Measurements from ENCODE around the gene RSRC2.
A peak's percentile ranks its signal among the peaks of the same experiment; 100 is the strongest.

The RSRC2 gene

DNA sequence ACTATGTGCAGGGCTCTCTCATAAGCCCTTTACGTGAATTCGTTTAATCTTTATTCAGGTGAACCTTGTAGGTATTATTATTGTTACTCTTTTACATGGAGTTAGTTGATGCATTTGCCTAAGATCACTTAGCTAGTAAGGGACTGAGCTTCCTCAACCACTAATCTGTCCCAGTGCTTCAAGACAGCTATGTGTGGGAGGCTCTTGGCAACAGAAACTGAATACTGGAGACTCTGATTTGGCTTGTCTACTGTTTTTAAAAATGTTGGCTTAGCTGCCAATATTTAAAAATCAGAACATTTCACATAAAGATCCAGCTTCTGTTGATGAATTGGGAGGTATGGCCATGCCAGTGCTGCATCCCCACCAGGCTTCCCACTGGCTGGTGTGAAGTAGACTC lies 7.1 kb upstream of the RSRC2 start:
- POLR2A ChIA-PET: no interaction called here
- TF ChIP-seq SUZ12 (IDR thresholded peaks at IDR 0.05): no peak
- TF ChIP-seq CTBP1 (IDR thresholded peaks at IDR 0.05; ENCODE audit: borderline replicate concordance): no peak
- no peak for TF ChIP-seq NFRKB (IDR thresholded peaks at IDR 0.05)
- no peak for TF ChIP-seq FOXM1 (IDR thresholded peaks at IDR 0.05; ENCODE audit: borderline replicate concordance)
- TF ChIP-seq FOXK2 (IDR thresholded peaks at IDR 0.05): no peak
- no peak for TF ChIP-seq ZNF384 (IDR thresholded peaks at IDR 0.05)
- no peak for TF ChIP-seq HDGF (IDR thresholded peaks at IDR 0.05; ENCODE audit: borderline replicate concordance)
- no peak for TF ChIP-seq ARNT (IDR thresholded peaks at IDR 0.05)
- no peak for TF ChIP-seq LEF1 (IDR thresholded peaks at IDR 0.05; ENCODE audit: borderline replicate concordance)
- no peak for TF ChIP-seq BHLHE40 (IDR thresholded peaks at IDR 0.05; ENCODE audit: borderline replicate concordance)
- no peak for TF ChIP-seq ELF4 (IDR thresholded peaks at IDR 0.05)
- no peak for TF ChIP-seq FOXA1 (IDR thresholded peaks at IDR 0.05)
- TF ChIP-seq TARDBP (IDR thresholded peaks at IDR 0.05): no peak
- CTCF ChIA-PET: no interaction called here
- no peak for DNase-seq (ENCODE audit: extremely low spot score)

DNA sequence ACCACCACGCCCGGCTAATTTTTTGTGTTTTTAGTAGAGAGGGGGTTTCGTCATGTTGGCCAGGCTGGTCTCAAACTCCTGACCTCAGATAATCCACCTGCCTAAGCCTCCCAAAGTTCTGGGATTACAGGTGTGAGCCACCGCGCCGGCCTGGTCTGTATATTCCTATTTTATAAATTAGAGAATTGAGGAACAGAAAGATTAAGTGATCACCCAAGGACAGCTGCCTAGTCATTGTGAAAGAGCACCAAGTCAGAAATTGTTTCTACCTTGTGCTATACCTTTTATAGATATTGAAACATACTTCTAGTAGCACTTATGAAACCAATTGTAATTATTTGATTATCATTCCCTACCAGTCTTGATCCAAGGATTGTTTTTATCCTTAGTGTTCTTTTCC lies 2.3 kb upstream of the RSRC2 start:
- CTCF ChIA-PET: no interaction called here
- TF ChIP-seq FOXM1 (IDR thresholded peaks at IDR 0.05; ENCODE audit: borderline replicate concordance): no peak
- TF ChIP-seq LEF1 (IDR thresholded peaks at IDR 0.05; ENCODE audit: borderline replicate concordance): no peak
- TF ChIP-seq ELF4 (IDR thresholded peaks at IDR 0.05): no peak
- POLR2A ChIA-PET: no interaction called here
- no peak for DNase-seq (ENCODE audit: extremely low spot score)

DNA sequence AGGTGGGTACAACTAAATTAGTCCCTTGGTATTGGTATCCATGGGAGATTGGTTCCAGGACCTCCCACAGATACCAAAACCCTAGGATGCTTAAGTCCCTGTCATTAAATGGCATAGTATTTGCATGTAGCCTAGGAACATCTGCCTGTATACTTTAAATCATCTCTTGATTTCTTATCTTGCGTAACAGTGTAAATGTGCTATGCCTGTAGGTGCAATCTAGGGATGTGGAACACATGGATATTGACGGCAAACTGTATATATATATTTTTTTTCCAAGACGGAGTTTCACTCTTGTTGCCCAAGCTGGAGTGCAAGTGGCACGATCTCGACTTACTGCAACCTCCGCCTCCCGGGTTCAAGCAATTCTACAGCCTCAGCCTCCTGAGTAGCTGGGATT lies 1.8 kb upstream of the RSRC2 start:
- POLR2A ChIA-PET: no interaction called here
- CTCF ChIA-PET: no interaction called here
- TF ChIP-seq CTBP1 (IDR thresholded peaks at IDR 0.05; ENCODE audit: borderline replicate concordance) (no peak), HDGF (IDR thresholded peaks at IDR 0.05; ENCODE audit: borderline replicate concordance) (no peak)

DNA sequence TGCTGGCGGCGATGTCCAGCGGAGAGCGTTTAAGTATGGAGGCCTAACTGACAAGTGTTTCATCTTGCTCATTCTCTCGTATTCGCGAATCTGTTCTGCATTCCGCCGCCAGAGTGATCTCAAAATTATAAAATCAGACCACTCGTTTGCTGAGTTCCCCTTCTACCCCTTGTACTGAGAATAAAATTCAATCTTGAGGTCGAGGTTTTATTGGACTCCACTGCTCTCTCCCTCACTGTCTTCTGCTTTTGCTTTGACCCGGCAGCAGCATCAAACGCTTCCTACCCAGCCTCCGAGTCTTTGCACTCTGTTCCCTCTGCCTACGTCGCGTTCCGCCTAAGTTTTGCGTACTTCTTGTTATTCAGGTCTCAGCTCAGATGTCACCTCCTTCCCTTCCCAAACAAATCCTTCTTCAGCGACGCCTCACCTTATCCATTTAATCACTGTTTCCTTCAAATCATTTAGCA lies 775 bp upstream of the RSRC2 start:
- DNase-seq (ENCODE audit: extremely low spot score): peak; percentile 19
- POLR2A ChIA-PET: interaction anchor here (1.0 to 2.7 kb wide), 10 partner anchors 8 to 439 kb away, joined by 3 to 44 read pairs (median 4); partner anchors contain the start of genes ABCB9 and ZCCHC8
- CTCF ChIA-PET: no interaction called here
- TF ChIP-seq SUZ12 (IDR thresholded peaks at IDR 0.05) (no peak), L3MBTL2 (conservative IDR thresholded peaks at IDR 0.05) (peak; percentile 68), ZNF384 (IDR thresholded peaks at IDR 0.05) (no peak), TARDBP (IDR thresholded peaks at IDR 0.05) (no peak)

More for the DNA sequence above, 1.8 kb upstream of the RSRC2 start:
- no peak for DNase-seq (ENCODE audit: extremely low spot score)

DNA sequence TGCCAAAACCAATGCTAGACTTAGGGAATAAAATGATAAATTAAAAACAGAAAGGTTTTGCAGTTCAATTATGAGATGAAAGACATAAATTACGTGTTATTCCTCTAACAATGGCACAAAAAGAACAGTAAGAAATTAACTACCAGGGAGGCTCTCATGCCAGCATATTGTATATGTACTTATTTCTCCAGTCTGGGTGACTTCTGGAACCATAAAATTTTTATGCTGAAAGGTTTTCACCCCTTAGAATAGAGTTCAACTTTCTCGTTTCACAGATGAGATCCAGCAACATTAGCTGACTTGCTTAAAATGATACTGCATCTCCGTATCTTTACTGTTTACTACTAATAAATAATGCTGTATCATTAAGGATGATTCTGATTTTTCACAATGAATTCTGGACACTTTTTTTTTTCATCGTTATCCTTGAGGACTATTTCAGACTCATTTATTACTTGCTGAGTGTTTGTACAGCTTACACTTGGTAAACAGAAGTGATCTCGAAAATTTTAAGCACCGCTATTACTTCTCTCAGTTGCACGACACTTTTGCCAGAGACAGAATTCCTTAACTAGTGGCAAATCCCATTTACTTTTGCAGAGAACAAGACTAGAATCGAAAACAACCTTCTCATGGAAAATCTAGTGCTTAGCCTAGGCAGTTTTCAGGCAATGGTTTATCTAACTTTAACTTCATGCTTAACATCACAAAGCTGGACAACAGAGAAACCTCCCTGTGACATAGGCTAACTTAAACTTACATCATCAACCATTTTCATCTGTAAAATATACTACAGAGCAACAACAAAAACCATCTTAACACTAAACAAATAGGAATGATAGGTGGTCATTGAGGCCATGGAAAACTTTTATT lies 2.7 kb downstream of the RSRC2 start:
- ChIA-PET POLR2A (interaction anchor here (0.8 to 1.7 kb wide), 2 partner anchors 9 to 23 kb away, joined by 3 to 7 read pairs; partner anchors contain the start of gene ZCCHC8), CTCF (no interaction called here)
- no peak for DNase-seq (ENCODE audit: extremely low spot score)
- TF ChIP-seq ZNF384 (IDR thresholded peaks at IDR 0.05) (no peak), CTBP1 (IDR thresholded peaks at IDR 0.05; ENCODE audit: borderline replicate concordance) (no peak), TARDBP (IDR thresholded peaks at IDR 0.05) (no peak), FOXA1 (IDR thresholded peaks at IDR 0.05) (no peak), FOXK2 (IDR thresholded peaks at IDR 0.05) (no peak), NFRKB (IDR thresholded peaks at IDR 0.05) (no peak), BHLHE40 (IDR thresholded peaks at IDR 0.05; ENCODE audit: borderline replicate concordance) (no peak), L3MBTL2 (conservative IDR thresholded peaks at IDR 0.05) (no peak), SUZ12 (IDR thresholded peaks at IDR 0.05) (no peak)
- TF ChIP-seq, protein P1, sequence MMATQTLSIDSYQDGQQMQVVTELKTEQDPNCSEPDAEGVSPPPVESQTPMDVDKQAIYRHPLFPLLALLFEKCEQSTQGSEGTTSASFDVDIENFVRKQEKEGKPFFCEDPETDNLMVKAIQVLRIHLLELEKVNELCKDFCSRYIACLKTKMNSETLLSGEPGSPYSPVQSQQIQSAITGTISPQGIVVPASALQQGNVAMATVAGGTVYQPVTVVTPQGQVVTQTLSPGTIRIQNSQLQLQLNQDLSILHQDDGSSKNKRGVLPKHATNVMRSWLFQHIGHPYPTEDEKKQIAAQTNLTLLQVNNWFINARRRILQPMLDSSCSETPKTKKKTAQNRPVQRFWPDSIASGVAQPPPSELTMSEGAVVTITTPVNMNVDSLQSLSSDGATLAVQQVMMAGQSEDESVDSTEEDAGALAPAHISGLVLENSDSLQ (IDR thresholded peaks at IDR 0.05): no peak

DNA sequence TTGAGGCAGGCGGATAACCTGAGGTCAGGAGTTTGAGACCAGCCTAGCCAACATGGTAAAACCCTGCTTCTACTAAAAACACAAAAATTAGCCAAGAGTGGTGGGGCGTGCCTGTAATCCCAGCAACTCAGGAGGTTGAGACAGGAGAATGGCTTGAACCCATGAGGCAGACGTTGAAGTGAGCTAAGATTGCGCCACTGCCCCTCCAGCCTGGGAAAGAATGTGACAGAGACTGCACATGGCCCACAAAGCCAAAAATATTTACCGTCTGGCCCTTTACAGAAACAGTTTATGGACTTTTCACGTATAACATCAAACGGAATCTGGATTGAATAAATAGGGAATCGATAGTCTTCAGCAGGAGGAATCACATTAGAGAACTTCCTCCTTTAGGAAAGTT lies 3.5 kb downstream of the RSRC2 start:
- POLR2A ChIA-PET: interaction anchor here (1.0 to 1.7 kb wide), 2 partner anchors 10 to 22 kb away, joined by 4 to 7 read pairs; partner anchors contain the start of gene ZCCHC8
- CTCF ChIA-PET: no interaction called here
- DNase-seq (ENCODE audit: extremely low spot score): no peak
- TF ChIP-seq SP1 (IDR thresholded peaks at IDR 0.05) (no peak), FOXM1 (IDR thresholded peaks at IDR 0.05; ENCODE audit: borderline replicate concordance) (no peak), TARDBP (IDR thresholded peaks at IDR 0.05) (no peak), NFRKB (IDR thresholded peaks at IDR 0.05) (no peak), ARNT (IDR thresholded peaks at IDR 0.05) (no peak), SUZ12 (IDR thresholded peaks at IDR 0.05) (no peak), FOXK2 (IDR thresholded peaks at IDR 0.05) (no peak), ZNF384 (IDR thresholded peaks at IDR 0.05) (no peak), HDGF (IDR thresholded peaks at IDR 0.05; ENCODE audit: borderline replicate concordance) (no peak), L3MBTL2 (conservative IDR thresholded peaks at IDR 0.05) (no peak), FOXA1 (IDR thresholded peaks at IDR 0.05) (no peak), CTBP1 (IDR thresholded peaks at IDR 0.05; ENCODE audit: borderline replicate concordance) (no peak), LEF1 (IDR thresholded peaks at IDR 0.05; ENCODE audit: borderline replicate concordance) (no peak), ELF4 (IDR thresholded peaks at IDR 0.05) (no peak), BHLHE40 (IDR thresholded peaks at IDR 0.05; ENCODE audit: borderline replicate concordance) (no peak)
- TF ChIP-seq, protein P1 (IDR thresholded peaks at IDR 0.05): no peak

DNA sequence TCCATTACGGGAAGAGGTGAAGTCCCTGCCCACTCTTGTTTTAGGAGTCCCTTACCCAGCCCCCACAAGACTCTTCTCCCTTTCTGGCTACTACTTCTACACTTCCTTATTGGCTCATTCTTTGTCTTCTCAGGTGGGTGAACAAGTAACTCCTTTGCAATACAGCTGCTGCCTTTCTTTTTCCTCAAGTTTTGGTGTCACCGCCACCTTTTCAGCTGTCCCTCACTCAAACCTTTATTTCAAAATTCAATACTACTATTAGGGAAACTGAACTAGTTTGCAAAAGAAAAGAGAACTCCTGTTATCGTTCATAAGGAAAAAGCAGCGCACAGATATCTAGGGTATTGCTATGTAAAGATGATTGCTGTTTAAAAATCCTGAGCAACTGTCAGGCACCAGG lies 6.1 kb downstream of the RSRC2 start:
- DNase-seq (ENCODE audit: extremely low spot score): no peak
- ChIA-PET CTCF (no interaction called here), POLR2A (no interaction called here)
- TF ChIP-seq FOXA1 (IDR thresholded peaks at IDR 0.05) (no peak), NFRKB (IDR thresholded peaks at IDR 0.05) (no peak), L3MBTL2 (conservative IDR thresholded peaks at IDR 0.05) (no peak), ZNF384 (IDR thresholded peaks at IDR 0.05) (no peak), BHLHE40 (IDR thresholded peaks at IDR 0.05; ENCODE audit: borderline replicate concordance) (no peak), CTBP1 (IDR thresholded peaks at IDR 0.05; ENCODE audit: borderline replicate concordance) (no peak), FOXM1 (IDR thresholded peaks at IDR 0.05; ENCODE audit: borderline replicate concordance) (no peak), TARDBP (IDR thresholded peaks at IDR 0.05) (no peak), FOXK2 (IDR thresholded peaks at IDR 0.05) (no peak), ELF4 (IDR thresholded peaks at IDR 0.05) (no peak), ARNT (IDR thresholded peaks at IDR 0.05) (no peak), SP1 (IDR thresholded peaks at IDR 0.05) (no peak), SUZ12 (IDR thresholded peaks at IDR 0.05) (no peak), HDGF (IDR thresholded peaks at IDR 0.05; ENCODE audit: borderline replicate concordance) (no peak)
- TF ChIP-seq, protein P1 (IDR thresholded peaks at IDR 0.05): no peak

All from HEK293T (cell line).